GM21717 (cell line): ENCODE results near the gene SCUBE2.

Experiments used
- ATAC-seq: cut with Tn5 transposase; IDR thresholded peaks from one replicate; pipeline ENCODE4 v1.9.1; 2021; ENCODE audit warnings: mild to moderate bottlenecking, moderate library complexity; ENCODE audit not compliant: unreplicated experiment

The SCUBE2 gene

GRCh38 chr11:8971924-8972316 is 119.5 kb downstream of the SCUBE2 start:
- no peak for ATAC-seq

DNA sequence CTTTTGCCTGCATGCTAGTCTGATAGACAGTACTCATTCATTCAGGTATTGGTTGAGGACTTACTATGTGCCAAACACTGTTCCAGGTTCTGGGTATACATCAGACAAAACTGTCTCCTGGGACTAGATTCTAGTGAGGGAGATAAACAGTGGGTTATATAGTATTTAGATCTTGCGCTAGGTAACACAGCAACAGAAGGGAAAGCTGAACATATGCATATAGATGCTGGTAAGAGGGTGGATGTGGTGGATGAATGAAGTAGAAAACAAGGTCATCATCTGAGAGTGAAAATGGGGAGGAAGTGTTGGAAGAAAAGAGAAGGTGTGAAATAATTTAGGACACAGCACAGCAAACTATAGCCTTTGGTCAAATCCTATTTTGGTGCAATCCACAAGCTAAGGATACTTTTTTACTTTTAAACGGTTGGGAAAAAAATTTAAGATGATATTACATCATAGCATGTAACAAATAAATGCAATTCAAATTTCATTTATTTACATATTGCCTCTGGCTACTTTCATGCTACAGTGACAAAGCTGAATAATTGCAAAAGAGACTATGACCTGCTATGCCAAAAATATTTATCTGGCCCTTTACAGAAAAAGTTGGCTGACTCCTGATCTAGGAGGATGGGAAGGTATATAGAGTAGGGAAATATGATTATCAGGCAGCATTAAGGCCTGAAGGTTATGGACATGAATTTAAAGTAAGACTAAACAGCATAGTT is 120.0 kb downstream of the SCUBE2 start:
- no peak for ATAC-seq
